ENCODE data around the gene TRIM10. TPM values are rescaled to one million over a fixed set of nuclear protein-coding genes. Genes with fewer than 3 reads are reported as not detected.
"Not testable (repeated sequence)": the region's sequence is repeated elsewhere in the genome, so short reads cannot be mapped to it uniquely, and the experiment has no call there.

The TRIM10 gene
- polyA plus RNA-seq, 4 donors = 0.29 to 1.3 (median 0.37) TPM

- peak in 3 of 4 donors; percentile 50 to 66 (median 58) for DNase-seq (ENCODE audit: low read depth in 4 of 4, low spot score in 2 of 4)
Observed at GRCh38 chr6:30130887-30131862, 29.8 kb downstream of the TRIM10 start.

DNA sequence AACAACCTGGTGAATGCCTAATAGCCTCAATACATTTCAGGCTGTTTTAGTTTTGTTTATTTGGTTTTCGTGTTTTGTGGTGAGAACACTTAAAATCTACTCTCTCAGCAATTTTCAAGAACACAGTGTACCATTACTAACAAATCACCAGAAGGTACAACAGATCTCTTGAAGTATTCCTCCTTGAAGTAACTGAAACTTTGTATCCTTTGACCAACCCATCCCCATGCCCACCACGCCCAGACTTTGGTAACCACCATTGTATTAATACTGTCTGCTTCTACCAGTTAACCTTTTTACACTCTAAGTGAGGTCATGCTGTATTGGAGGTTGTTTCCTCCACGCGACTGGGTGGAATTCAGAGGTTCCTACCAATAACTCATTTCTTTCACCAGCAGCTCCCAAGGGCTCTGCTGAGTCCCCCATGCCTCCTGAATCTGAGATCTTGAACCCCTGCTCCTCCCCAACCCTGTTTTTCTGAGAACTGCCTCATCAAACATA, 30.8 kb downstream of the TRIM10 start:
- no peak for DNase-seq (ENCODE audit: low read depth in 4 of 4, low spot score in 2 of 4)

DNA sequence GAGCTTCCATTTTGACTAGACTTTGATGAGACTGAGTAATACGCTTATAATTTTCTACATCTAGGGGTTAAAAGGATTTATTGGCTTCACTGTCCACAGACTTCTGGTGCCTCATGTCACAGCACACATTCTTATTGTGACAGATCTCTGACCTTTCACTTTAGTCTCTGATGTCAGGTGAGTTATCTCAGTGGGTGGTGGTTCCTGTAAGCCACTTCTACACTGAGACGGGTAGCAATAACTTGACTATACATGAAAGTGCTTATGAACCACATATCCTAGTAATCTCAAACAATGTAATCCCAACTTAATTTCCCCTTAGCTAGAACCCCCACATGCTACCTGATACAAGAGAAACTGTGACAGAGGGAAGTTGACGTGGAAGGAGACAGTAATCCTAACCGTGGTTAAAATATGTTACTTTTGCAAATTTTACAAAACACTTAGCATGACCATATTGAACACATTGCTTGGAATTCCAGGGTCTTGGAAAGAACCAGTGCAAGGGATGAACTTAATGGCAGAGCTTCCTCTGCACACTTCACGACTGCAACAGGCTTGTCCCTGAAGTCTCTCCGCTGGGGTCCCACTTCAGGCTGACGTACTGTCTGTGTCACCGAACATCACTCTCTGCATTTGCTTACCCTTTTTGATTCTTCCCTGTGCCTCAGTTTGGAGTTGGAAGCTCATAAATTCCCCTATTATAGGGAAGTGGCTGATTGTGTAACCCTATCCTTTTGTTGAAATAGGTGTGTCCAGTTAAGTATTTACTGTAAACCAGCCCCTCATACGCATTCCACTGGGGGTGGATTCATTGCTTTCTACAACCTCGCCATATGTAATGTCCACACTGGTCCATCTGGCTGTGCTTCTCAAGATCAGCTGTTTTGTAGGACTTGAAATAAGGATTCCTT, 31.5 kb downstream of the TRIM10 start:
- no peak for DNase-seq (ENCODE audit: low read depth in 4 of 4, low spot score in 2 of 4)

GRCh38 chr6:30127238-30128093, 33.5 kb downstream of the TRIM10 start:
- DNase-seq (ENCODE audit: low read depth in 4 of 4, low spot score in 2 of 4) = no peak

- no peak for DNase-seq (ENCODE audit: low read depth in 4 of 4, low spot score in 2 of 4)
Observed at GRCh38 chr6:30122515-30122914, 38.5 kb downstream of the TRIM10 start.

GRCh38 chr6:30121446-30122366, 39.3 kb downstream of the TRIM10 start:
- DNase-seq (ENCODE audit: low read depth in 4 of 4, low spot score in 2 of 4) = no peak

DNA sequence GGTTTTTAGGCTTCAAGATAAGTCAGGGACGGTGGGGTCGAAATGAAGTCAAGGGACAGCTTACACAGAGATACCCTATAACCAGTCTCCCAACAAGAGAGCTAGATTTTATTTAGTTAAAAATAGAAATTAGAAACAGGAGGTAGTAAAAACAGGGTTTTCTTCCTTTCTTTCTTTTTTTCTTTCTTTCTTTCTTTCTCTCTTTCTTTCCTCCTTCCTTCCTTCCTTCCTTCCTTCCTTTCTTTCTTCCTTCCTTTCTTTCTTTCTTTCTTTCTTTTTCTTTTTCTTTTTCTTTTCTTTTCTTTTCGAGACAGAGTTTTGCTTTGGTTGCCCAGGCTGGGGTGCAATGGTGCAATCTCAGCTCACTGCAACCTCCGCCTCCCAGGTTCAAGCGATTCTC, 42.3 kb downstream of the TRIM10 start:
- DNase-seq (ENCODE audit: low read depth in 4 of 4, low spot score in 2 of 4) = not testable (repeated sequence)

DNA sequence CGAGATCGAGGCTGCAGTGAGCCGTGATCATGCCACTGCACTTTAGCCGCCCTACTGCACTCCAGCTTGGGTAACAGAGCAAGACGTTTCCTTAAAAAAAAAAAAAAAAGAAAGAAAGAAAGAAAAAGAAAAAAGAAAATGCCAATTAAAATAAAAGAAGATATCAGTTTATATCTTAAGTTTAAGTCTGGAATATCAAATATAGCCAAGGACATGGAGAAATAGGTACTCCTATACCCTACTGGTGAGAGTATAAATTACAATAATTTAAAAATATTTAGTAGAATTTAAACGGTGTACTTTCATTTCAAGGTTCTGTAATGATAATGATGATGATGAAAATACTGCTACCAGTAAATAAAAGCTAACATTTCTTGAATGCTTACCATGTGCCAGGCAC, 44.3 kb downstream of the TRIM10 start:
- no peak for DNase-seq (ENCODE audit: low read depth in 4 of 4, low spot score in 2 of 4)

- no peak for DNase-seq (ENCODE audit: low read depth in 4 of 4, low spot score in 2 of 4)
Observed at GRCh38 chr6:30113841-30114240, 47.2 kb downstream of the TRIM10 start.

GRCh38 chr6:30113003-30113759, 47.8 kb downstream of the TRIM10 start, which contains the start of gene TRIM31:
Gene TRIM31, minus strand, starts transcription at chr6:30113090. Its CDS starts 285 bp downstream, at chr6:30112805.
- no peak for DNase-seq (ENCODE audit: low read depth in 4 of 4, low spot score in 2 of 4)

DNA sequence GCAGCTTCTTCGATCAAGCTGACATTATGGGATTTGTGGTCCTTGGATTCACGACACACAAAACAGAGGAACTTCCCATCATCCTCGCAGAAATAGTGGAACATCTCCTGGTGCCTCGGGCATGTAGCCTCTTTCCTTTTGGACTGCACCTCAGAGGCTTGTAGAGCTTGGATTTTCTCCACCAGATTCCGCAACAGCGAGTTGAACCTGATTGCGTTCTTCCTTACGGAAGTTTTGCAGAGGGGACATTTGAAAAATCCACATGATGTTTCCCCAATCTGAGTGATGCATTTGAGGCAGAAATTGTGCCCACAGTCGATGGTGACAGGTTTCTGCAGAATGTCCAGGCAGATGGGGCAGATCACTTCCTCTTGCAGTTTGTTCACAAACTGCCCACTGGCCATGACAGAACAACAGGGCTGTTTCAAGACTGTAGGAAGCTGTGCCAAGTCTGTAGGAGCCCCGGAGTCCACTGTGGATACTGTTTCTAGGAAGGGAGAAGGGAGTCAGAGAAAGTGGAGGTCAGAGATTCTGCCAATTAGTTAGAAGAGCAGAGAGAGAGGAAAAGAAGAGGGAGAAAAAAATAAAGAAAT, 48.5 kb downstream of the TRIM10 start:
- DNase-seq (ENCODE audit: low read depth in 4 of 4, low spot score in 2 of 4) = no peak

DNA sequence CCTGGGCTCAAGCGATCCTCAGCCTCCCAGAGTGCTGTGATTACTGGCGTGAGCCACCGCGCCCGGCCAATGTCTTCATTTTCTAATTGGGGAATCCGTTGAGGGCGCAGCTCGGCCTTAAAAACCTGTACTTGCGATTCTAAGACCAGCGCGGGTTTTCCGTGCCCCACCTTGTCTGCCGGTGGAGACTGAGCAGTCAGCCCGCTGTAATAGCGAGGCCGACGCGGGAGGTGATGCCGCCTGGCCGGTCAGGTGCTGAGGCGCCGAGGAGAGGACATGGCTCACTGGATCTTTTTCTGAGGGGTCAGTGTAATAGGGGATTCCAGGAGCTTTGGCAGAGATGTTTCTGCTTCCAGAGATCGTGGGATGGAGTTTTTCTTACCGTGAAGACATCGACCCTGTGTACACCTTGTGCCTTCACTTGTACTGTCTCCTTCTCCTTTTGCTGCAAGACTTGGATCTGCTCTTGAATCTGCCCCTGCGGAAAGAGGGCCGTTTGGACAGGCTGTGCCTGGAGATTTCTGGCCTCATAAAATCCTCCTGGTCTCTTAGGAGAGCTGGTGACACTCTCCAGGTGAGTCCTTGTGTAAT, 49.6 kb downstream of the TRIM10 start:
- no peak for DNase-seq (ENCODE audit: low read depth in 4 of 4, low spot score in 2 of 4)

DNA sequence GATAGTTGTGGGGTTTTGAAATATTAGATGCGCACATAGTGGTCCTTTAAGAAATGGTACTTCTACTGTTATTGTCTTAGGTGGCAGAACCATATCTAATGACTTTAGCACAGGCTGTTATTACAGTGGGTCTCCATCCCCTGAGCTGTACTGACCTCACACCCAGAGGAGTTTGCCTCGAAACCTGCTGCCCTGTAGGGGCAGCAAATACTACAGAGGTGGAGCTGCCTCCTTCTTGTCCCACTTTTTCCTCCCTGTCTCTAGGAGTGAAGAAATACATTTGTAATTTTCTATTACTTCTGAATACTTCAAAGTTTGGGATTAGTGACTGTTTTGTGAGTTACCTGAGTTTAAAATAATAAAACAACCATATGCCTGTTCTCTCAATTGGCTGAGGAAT, 56.4 kb downstream of the TRIM10 start:
- no peak for DNase-seq (ENCODE audit: low read depth in 4 of 4, low spot score in 2 of 4)

GRCh38 chr6:30103872-30104179, 57.2 kb downstream of the TRIM10 start:
- no peak for DNase-seq (ENCODE audit: low read depth in 4 of 4, low spot score in 2 of 4)

- DNase-seq (ENCODE audit: low read depth in 4 of 4, low spot score in 2 of 4) = peak; percentile 65 to 88 (median 74)
Observed at GRCh38 chr6:30102970-30103871, 57.8 kb downstream of the TRIM10 start.

- no peak for DNase-seq (ENCODE audit: low read depth in 4 of 4, low spot score in 2 of 4)
Observed at GRCh38 chr6:30102414-30102969, 58.5 kb downstream of the TRIM10 start.
